HepG2 (cell line): ENCODE results near the gene OR10H1. TPM values are rescaled to one million over a fixed set of nuclear protein-coding genes. Genes with fewer than 3 reads are reported as not detected.
"Not testable (repeated sequence)": the region's sequence is repeated elsewhere in the genome, so short reads cannot be mapped to it uniquely, and the experiment has no call there.

Experiments
- ATAC-seq: fragments of 200-7000 bp; cut with Tn5 transposase; 3 replicates; pipeline ENCODE4 v1.9.1; 2020; ENCODE audit warnings: mild to moderate bottlenecking, moderate library complexity
- BruUV-seq: library from RNA; stranded (reverse); fragments of 400-500 nt; replicated peaks from 2 replicates; lab custom pipeline; 2021; lab: Mats Ljungman, UMichigan
- CTCF ChIA-PET: fragments of 300-600 bp; formaldehyde crosslinking; extraction: SDS; loops from one replicate; lab custom pipeline; 2021; ENCODE audit warnings: low total read pairs, inconsistent platforms, low intra/inter-chr PET ratio; lab: Yijun Ruan, JAX
- POLR2A ChIA-PET: fragments of 350-600 bp; sonication (Branson Sonifier 250); formaldehyde crosslinking; loops from one replicate; lab custom pipeline; 2020; ENCODE audit warnings: antibody characterized with exemption, inconsistent platforms; lab: Yijun Ruan, JAX
- DNase-seq: peaks from one replicate; pipeline ENCODE4 v3.0.0-alpha.2; 2015; ENCODE audit warnings: low spot score
- FAIRE-seq: peaks from 3 replicates; lab custom pipeline; 2011; peaks lifted over from hg19 to GRCh38; lab: Jason Lieb, UNC
- H2AFZ ChIP-seq: one replicate; pipeline ENCODE4 v1.6.1; 2011; ENCODE audit warnings: low read length, inconsistent platforms
- H3K27ac ChIP-seq: fragments of 300-600 bp; 3 replicates; pipeline ENCODE4 v1.8.0; 2011; ENCODE audit warnings: mixed run types, mild to moderate bottlenecking, mixed read lengths, low read length, inconsistent platforms; ENCODE audit not compliant: insufficient read depth; ENCODE audit errors: extremely low read length
- H3K27me3 ChIP-seq, 2 experiments: fragments of 200-600 bp in 1 of 2; 2 replicates in 1 of 2; 3 replicates in 1 of 2; pipeline versions ENCODE4 v1.6.0 to v1.8.0; 2011; ENCODE audit warnings: low read length in 2 of 2, mild to moderate bottlenecking in 2 of 2, moderate library complexity in 2 of 2, inconsistent platforms in 1 of 2; ENCODE audit not compliant: insufficient read depth in 2 of 2, control insufficient read depth in 1 of 2
- H3K36me3 ChIP-seq, 2 experiments: fragments of 200-600 bp in 1 of 2; replicated peaks in 1 of 2; 2 replicates in 1 of 2; 3 replicates in 1 of 2; pipeline versions ENCODE4 v1.5.1 to v1.8.0; 2011; ENCODE audit warnings: low read length in 2 of 2, inconsistent platforms in 1 of 2; ENCODE audit not compliant: insufficient read depth in 2 of 2, control insufficient read depth in 1 of 2
- H3K4me1 ChIP-seq: 2 replicates; pipeline ENCODE4 v1.5.1; 2012; ENCODE audit warnings: low read length, inconsistent platforms; ENCODE audit not compliant: insufficient read depth
- H3K4me2 ChIP-seq: 2 replicates; pipeline ENCODE4 v1.6.0; 2011; ENCODE audit warnings: low read depth, low read length, inconsistent platforms
- H3K4me3 ChIP-seq, 3 experiments: fragments of 200-600 bp in 1 of 3; sonication (generic), shearing (Covaris generic) in 1 of 3; replicated peaks in 1 of 3; 2 replicates each; pipeline ENCODE4 v1.5.1; 2011 to 2016; ENCODE audit warnings: low read length in 3 of 3, inconsistent platforms in 2 of 3, low read depth in 2 of 3, mild to moderate bottlenecking in 2 of 3, control low read depth in 1 of 3, mixed read lengths in 1 of 3; ENCODE audit not compliant: insufficient read depth in 1 of 3
- H3K79me2 ChIP-seq: one replicate; pipeline ENCODE4 v1.6.1; 2011; ENCODE audit warnings: low read length, inconsistent platforms; ENCODE audit not compliant: insufficient read depth
- H3K9ac ChIP-seq: 2 replicates; pipeline ENCODE4 v1.6.0; 2011; ENCODE audit warnings: mild to moderate bottlenecking, low read depth, low read length, inconsistent platforms; ENCODE audit not compliant: insufficient read depth
- H3K9me3 ChIP-seq: 2 replicates; pipeline ENCODE4 v1.5.1; 2012; ENCODE audit warnings: mild to moderate bottlenecking, low read length
- H4K20me1 ChIP-seq: 2 replicates; pipeline ENCODE4 v1.6.0; 2011; ENCODE audit warnings: inconsistent platforms, mild to moderate bottlenecking, low read length, moderate library complexity; ENCODE audit not compliant: insufficient read depth
- CREB1 ChIP-seq, 2 experiments: fragments of 450-650 bp in 1 of 2; IDR thresholded peaks; 2 replicates each; pipeline ENCODE4 v1.6.1; 2016 to 2017; ENCODE audit warnings: control low read depth in 1 of 2, mild to moderate bottlenecking in 1 of 2, missing compliant biosample characterization in 1 of 2, missing genetic modification characterization in 1 of 2
- HMGA1 ChIP-seq: sonication (generic); formaldehyde crosslinking; conservative IDR thresholded peaks from 2 replicates; pipeline ENCODE4 v1.4.0; 2020; ENCODE audit warnings: missing genetic modification reagents
- KDM5A ChIP-seq: fragments of 200-600 bp; sonication (generic); IDR thresholded peaks from 2 replicates; pipeline ENCODE4 v1.7.0; 2018; ENCODE audit warnings: antibody characterized with exemption, mild to moderate bottlenecking, low read length, borderline replicate concordance
- NR2F2 ChIP-seq: IDR thresholded peaks from 2 replicates; pipeline ENCODE4 v1.6.1; 2012; ENCODE audit warnings: low read depth, inconsistent platforms, borderline replicate concordance
- ZNF460 ChIP-seq: sonication (generic); formaldehyde crosslinking; IDR thresholded peaks from 2 replicates; pipeline ENCODE4 v1.5.1; 2020; ENCODE audit warnings: missing genetic modification reagents, mild to moderate bottlenecking, borderline replicate concordance
- ZNF549 ChIP-seq: sonication (generic); formaldehyde crosslinking; IDR thresholded peaks from 2 replicates; pipeline ENCODE4 v1.5.0; 2020; ENCODE audit warnings: missing genetic modification reagents
- WGBS: methylation state at CpG from one replicate; pipeline ENCODE4 v1.1.6; 2017; ENCODE audit warnings: low lambda C conversion rate; 5-methylcytosine and 5-hydroxymethylcytosine counted together
- in situ Hi-C: cut with HindIII; loops from 2 replicates; pipeline ENCODE4 v1.10.0; 2017; ENCODE audit warnings: low pct_unique_long_range_greater_than_20kb; ENCODE audit not compliant: extremely low pct_ligation_motif_present
- intact Hi-C: fragments of 100-400 bp; cut with micrococcal nuclease; formaldehyde crosslinking; loops from one replicate; pipeline ENCODE4 v1.10.0; 2022; ENCODE audit not compliant: unreplicated experiment
- polyA plus RNA-seq, 8 experiments: library from polyadenylated mRNA; depleted of rRNA in 3 of 8; stranded (reverse) in 7 of 8; unstranded in 1 of 8; fragments of >200 nt; fragmentation: Illumina TruSeq in 4 of 8; extraction: Trizol in 4 of 8; gene quantifications; 2 replicates each; pipeline versions ENCODE4 v1.2.1 to v1.2.3, GENCODE V29; 2011 to 2016; ENCODE audit warnings: low read depth in 4 of 8, missing spikeins in 1 of 8, mixed read lengths in 1 of 8; ENCODE audit not compliant: insufficient read depth in 1 of 8
- total RNA-seq, 5 experiments: library from RNA; depleted of rRNA; stranded (reverse); fragments of >200 nt; fragmentation: Illumina TruSeq; extraction: Trizol; gene quantifications; 2 replicates each; pipeline ENCODE4 v1.2.3, GENCODE V29; 2016; ENCODE audit warnings: low read depth in 1 of 5
- TF ChIP-seq, protein P1 (sequence below): sonication (generic); formaldehyde crosslinking; conservative IDR thresholded peaks from 2 replicates; pipeline ENCODE4 v1.4.0; 2020; ENCODE audit warnings: mild to moderate bottlenecking, missing genetic modification reagents, moderate library complexity

OR10H1 gene
- total and polyA plus RNA-seq, 2 of the 13 experiments (the other 11 are each of a cell fraction or from before 2014, with no cell fraction given): not detected

GRCh38 chr19:15810335-15810734 lies 5.1 kb downstream of the OR10H1 start (continued):
- TF ChIP-seq KDM5A: no peak
- TF ChIP-seq NR2F2: no peak
- TF ChIP-seq ZNF460 (CRISPR knock-in tag): no peak
- TF ChIP-seq ZNF549 (CRISPR knock-in tag): no peak

DNA sequence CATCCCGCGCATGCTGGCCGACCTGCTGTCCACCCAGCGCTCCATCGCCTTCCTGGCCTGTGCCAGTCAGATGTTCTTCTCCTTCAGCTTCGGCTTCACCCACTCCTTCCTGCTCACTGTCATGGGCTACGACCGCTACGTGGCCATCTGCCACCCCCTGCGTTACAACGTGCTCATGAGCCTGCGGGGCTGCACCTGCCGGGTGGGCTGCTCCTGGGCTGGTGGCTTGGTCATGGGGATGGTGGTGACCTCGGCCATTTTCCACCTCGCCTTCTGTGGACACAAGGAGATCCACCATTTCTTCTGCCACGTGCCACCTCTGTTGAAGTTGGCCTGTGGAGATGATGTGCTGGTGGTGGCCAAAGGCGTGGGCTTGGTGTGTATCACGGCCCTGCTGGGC lies 21.2 kb downstream of the OR10H1 start:
- H3K36me3 ChIP-seq, CTCF ChIA-PET, H3K4me1 ChIP-seq, H3K4me3 ChIP-seq, H4K20me1 ChIP-seq, H3K4me2 ChIP-seq, H3K79me2 ChIP-seq, H3K9ac ChIP-seq, H3K27me3 ChIP-seq, intact Hi-C loops, BruUV-seq, ATAC-seq, POLR2A ChIA-PET, DNase-seq, FAIRE-seq, H2AFZ ChIP-seq, H3K9me3 ChIP-seq, in situ Hi-C loops, H3K27ac ChIP-seq: not testable (repeated sequence)
- WGBS: 69% methylated on average over 13 of the region's 18 CpGs

- Histone ChIP-seq H3K4me1 (peaks cover 12% of the 10 kb centered on the region), H3K4me2 (no peak overlapping the region), H3K79me2 (no peaks in the 10 kb centered on the region), H3K9me3 (no peaks in the 10 kb centered on the region), H3K27ac (no peak overlapping the region), H4K20me1 (no peaks in the 10 kb centered on the region), H3K36me3 (no peaks in the 10 kb centered on the region), H3K4me3 (no peak overlapping the region), H3K27me3 (no peaks in the 10 kb centered on the region), H3K9ac (no peak overlapping the region), H2AFZ (no peak overlapping the region)
- CTCF ChIA-PET: no interaction called here
- intact Hi-C loops (no loop called here), in situ Hi-C loops (no loop called here)
- TF ChIP-seq HMGA1 (CRISPR knock-in tag) (no peak), CREB1 (IDR thresholded peaks at IDR 0.05) (0 out of 2 replicates have a peak, but pooled peaks have one; percentile 23), CREB1 (CRISPR knock-in tag; IDR thresholded peaks at IDR 0.05) (no peak)
- TF ChIP-seq, protein P1, sequence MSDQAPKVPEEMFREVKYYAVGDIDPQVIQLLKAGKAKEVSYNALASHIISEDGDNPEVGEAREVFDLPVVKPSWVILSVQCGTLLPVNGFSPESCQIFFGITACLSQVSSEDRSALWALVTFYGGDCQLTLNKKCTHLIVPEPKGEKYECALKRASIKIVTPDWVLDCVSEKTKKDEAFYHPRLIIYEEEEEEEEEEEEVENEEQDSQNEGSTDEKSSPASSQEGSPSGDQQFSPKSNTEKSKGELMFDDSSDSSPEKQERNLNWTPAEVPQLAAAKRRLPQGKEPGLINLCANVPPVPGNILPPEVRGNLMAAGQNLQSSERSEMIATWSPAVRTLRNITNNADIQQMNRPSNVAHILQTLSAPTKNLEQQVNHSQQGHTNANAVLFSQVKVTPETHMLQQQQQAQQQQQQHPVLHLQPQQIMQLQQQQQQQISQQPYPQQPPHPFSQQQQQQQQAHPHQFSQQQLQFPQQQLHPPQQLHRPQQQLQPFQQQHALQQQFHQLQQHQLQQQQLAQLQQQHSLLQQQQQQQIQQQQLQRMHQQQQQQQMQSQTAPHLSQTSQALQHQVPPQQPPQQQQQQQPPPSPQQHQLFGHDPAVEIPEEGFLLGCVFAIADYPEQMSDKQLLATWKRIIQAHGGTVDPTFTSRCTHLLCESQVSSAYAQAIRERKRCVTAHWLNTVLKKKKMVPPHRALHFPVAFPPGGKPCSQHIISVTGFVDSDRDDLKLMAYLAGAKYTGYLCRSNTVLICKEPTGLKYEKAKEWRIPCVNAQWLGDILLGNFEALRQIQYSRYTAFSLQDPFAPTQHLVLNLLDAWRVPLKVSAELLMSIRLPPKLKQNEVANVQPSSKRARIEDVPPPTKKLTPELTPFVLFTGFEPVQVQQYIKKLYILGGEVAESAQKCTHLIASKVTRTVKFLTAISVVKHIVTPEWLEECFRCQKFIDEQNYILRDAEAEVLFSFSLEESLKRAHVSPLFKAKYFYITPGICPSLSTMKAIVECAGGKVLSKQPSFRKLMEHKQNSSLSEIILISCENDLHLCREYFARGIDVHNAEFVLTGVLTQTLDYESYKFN: no peak
- FAIRE-seq: no peak
- no TSS peak for BruUV-seq
- no peak; the same call in 2 of the 3 replicates for ATAC-seq
- no peak for DNase-seq
- POLR2A ChIA-PET: no interaction called here
- 9% methylated on average over 4 of the region's 6 CpGs for WGBS
These were observed 25.4 kb downstream of the OR10H1 start for GRCh38 chr19:15790096-15790495.
